Activated naive CD4-positive, alpha-beta T cell treated with anti-CD3 and anti-CD28 coated beads, Interleukin-2, amount 50 U/mL, for 24 hours (primary cell): ENCODE results near the gene DHRS12.

ENCODE experiments used
- H3K27ac Mint-ChIP-seq: one replicate; pipeline ENCODE4 v1.8.0; 2021; ENCODE audit warnings: mild to moderate bottlenecking, mixed read lengths
- H3K27me3 Mint-ChIP-seq: one replicate; pipeline ENCODE4 v1.8.0; 2021; ENCODE audit warnings: mixed read lengths
- H3K36me3 Mint-ChIP-seq: one replicate; pipeline ENCODE4 v1.8.0; 2021; ENCODE audit warnings: mixed read lengths
- H3K4me1 Mint-ChIP-seq: one replicate; pipeline ENCODE4 v1.8.0; 2021; ENCODE audit warnings: mixed read lengths
- H3K4me3 Mint-ChIP-seq: one replicate; pipeline ENCODE4 v1.8.0; 2021; ENCODE audit warnings: mild to moderate bottlenecking, mixed read lengths
- H3K9me3 Mint-ChIP-seq: one replicate; pipeline ENCODE4 v1.8.0; 2021; ENCODE audit warnings: mixed read lengths

DHRS12 gene

GRCh38 chr13:51804295-51805172, 571 bp upstream of the DHRS12 start:
- H3K4me1 Mint-ChIP-seq, result peaks cover 45% of the 10 kb centered on the region
- no peaks in the 10 kb centered on the region for H3K9me3 Mint-ChIP-seq
- H3K27ac Mint-ChIP-seq, result peak overlapping the region; percentile 98
- peaks cover 9% of the 10 kb centered on the region for H3K36me3 Mint-ChIP-seq
- H3K4me3 Mint-ChIP-seq, result peak overlapping the region; percentile 97
- no peaks in the 10 kb centered on the region for H3K27me3 Mint-ChIP-seq

DNA sequence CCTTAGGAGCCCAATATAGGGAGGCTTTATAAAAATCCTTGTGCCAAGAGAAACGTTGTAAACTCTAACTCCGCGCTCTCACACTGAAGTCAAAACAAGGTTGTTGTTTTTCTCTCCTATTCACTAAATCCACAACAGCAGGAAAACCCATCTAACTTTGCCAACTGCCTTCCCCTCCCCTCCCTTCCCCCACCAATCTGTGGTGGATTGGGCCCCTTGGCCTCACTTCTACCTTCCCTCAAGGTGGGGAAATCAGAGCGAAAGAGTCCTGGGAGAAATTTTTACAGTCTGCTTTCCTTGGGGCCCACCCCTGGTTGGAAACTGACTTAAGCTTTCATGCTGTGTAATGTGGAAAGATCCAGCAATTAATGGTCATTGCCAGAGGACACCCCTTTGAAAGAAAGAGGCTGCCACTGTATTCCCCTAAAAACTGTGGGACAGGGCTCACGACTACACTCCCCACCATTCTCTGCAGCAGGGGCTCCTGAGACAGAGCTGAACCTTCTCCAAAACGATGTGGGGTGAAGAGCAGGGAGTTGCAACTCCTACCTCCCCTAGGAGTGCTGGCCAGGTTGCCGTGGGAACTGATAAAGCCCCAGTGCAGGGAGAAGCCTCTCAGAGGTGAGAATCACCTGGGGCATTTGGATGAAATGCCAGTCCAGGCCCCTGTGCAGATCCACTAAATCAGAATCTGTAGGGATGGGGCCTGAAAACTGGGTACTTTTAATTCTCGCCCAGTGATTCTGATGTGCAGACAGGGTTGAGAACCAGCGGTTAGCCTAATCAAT, 1.1 kb downstream of the DHRS12 start:
- Mint-ChIP-seq H3K27me3 (no peaks in the 10 kb centered on the region), H3K36me3 (no peaks in the 10 kb centered on the region), H3K9me3 (no peaks in the 10 kb centered on the region), H3K4me1 (peaks cover 46% of the 10 kb centered on the region), H3K27ac (peak overlapping the region; percentile 98), H3K4me3 (peak overlapping the region; percentile 96)

DNA sequence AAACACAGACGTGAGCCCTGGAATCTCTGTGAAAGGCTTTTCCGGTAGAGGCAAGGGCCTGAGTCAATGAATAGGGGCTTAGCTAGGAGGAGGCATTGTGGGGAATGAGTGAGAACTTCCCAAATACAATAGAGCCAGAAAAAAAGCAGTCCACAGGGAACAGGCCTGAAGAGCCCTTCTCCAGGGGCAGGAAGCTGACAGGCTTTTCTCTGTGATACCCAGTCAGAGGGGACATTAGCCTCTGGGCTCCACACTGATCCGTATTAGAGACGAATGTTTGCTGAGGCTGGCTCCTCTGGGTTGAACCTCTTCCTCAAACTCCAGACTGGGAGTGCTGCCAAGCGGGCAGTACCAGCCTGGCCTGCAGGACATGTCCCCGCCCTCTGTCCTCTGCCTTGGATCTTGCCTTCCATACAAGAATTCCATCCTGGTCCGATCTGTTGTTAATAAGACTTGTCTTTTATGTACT, 2.3 kb downstream of the DHRS12 start:
- Mint-ChIP-seq H3K4me1 (peaks cover 49% of the 10 kb centered on the region), H3K9me3 (no peaks in the 10 kb centered on the region), H3K36me3 (no peaks in the 10 kb centered on the region), H3K27me3 (no peaks in the 10 kb centered on the region), H3K4me3 (peak overlapping the region; percentile 96), H3K27ac (peak overlapping the region; percentile 91)

DNA sequence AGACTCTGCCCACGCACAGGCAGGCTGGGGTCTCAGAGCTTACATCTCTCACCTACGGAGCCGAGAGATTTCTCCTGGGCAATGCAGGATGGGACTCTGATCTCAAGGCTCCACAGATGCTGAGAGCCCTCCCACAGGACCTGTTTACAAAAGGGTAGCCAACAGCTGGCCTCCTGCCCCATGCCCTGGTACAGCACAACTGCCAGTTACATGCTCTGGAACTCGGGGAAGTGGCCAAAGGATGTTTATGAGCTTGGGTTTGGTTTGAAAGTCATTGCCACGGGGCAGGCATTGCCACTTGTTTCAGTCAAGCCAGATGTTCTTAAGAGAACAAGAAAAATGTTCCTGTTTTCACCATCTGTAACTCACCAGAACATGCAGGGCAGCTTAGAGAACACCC, 3.5 kb downstream of the DHRS12 start:
- H3K27ac Mint-ChIP-seq, result peak overlapping the region; percentile 77
- H3K36me3 Mint-ChIP-seq, result no peaks in the 10 kb centered on the region
- no peak overlapping the region for H3K4me3 Mint-ChIP-seq
- H3K4me1 Mint-ChIP-seq, result peaks cover 38% of the 10 kb centered on the region
- no peaks in the 10 kb centered on the region for H3K27me3 Mint-ChIP-seq
- no peaks in the 10 kb centered on the region for H3K9me3 Mint-ChIP-seq

- H3K4me1 Mint-ChIP-seq, result peaks cover 29% of the 10 kb centered on the region
These were observed 4.7 kb downstream of the DHRS12 start for GRCh38 chr13:51799261-51799660.

GRCh38 chr13:51797664-51798488, 6.1 kb downstream of the DHRS12 start:
- no peak overlapping the region for H3K27ac Mint-ChIP-seq
- peaks cover 35% of the 10 kb centered on the region for H3K4me1 Mint-ChIP-seq
- no peak overlapping the region for H3K4me3 Mint-ChIP-seq
- peaks cover 4% of the 10 kb centered on the region for H3K36me3 Mint-ChIP-seq
- H3K27me3 Mint-ChIP-seq, result no peaks in the 10 kb centered on the region
- H3K9me3 Mint-ChIP-seq, result no peaks in the 10 kb centered on the region

More at GRCh38 chr13:51799261-51799660, 4.7 kb downstream of the DHRS12 start:
- no peaks in the 10 kb centered on the region for H3K36me3 Mint-ChIP-seq
- H3K4me3 Mint-ChIP-seq, result no peak overlapping the region
- H3K27me3 Mint-ChIP-seq, result no peaks in the 10 kb centered on the region
- H3K27ac Mint-ChIP-seq, result no peak overlapping the region
- H3K9me3 Mint-ChIP-seq, result no peaks in the 10 kb centered on the region

DNA sequence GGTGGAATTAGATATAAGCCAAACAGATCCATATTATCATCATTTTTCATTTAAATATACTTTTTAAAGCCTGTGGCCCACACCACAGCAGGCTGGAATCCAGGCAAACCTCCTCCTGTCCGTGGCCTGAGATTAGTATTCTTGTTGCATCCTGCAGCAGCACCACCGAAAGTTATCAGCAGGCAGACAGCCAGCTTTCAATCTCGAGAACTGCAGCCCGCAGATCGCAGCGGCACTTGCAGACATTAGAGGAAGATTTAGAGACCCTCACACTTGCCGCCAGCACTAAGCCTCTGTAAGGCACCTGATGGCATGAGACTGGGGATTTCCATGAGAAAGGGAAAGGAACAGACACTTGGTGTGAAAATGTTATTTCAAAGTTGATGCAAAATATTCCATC, 7.4 kb downstream of the DHRS12 start:
- no peak overlapping the region for H3K4me3 Mint-ChIP-seq
- peaks cover 26% of the 10 kb centered on the region for H3K4me1 Mint-ChIP-seq
- H3K27ac Mint-ChIP-seq, result no peak overlapping the region
- H3K27me3 Mint-ChIP-seq, result no peaks in the 10 kb centered on the region
- H3K36me3 Mint-ChIP-seq, result peaks cover 8% of the 10 kb centered on the region
- no peaks in the 10 kb centered on the region for H3K9me3 Mint-ChIP-seq

DNA sequence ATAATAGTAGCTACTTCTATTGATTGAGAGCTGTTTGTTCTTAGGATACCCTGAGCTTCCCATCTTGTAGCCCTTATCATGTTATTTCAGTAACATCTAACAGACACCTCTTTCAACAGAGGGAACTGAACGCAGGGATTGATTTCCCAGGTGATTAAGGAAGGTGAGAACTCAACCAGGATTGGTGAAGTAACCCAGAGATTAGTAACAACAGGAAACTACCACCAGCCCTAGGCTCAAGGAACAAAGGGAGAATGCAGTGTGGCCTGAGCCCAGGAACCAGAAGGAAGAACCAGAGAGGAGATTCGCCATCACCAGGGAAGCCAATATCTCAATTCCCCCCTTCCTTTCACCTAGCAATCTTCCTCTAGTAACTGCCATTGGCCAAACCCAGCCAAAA, 8.5 kb downstream of the DHRS12 start:
- Mint-ChIP-seq H3K27ac (peak overlapping the region; percentile 84), H3K27me3 (no peaks in the 10 kb centered on the region), H3K36me3 (peaks cover 12% of the 10 kb centered on the region), H3K4me3 (no peak overlapping the region), H3K9me3 (no peaks in the 10 kb centered on the region), H3K4me1 (peaks cover 23% of the 10 kb centered on the region)

DNA sequence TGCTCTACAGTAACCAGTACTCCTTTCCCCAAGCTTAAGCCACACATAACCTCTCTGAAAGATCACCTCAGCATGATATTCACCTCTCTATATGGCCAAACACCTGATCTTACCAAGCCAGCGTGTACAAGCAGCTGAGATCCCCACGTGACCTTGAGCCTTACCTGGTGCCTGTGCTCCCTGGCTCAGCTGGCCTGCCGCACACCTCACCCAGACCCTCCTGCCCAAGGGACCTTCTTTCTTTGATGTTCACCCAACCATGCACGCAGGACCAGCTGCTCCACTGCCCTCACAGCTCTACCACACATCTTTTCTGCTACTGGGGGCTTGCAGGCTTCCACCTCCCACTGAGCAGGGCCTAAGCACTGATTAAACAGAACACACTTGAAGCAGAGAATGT, 9.0 kb downstream of the DHRS12 start:
- Mint-ChIP-seq H3K27ac (peak overlapping the region; percentile 31), H3K27me3 (no peaks in the 10 kb centered on the region), H3K9me3 (no peaks in the 10 kb centered on the region), H3K4me1 (peaks cover 23% of the 10 kb centered on the region), H3K36me3 (peaks cover 14% of the 10 kb centered on the region), H3K4me3 (no peak overlapping the region)

DNA sequence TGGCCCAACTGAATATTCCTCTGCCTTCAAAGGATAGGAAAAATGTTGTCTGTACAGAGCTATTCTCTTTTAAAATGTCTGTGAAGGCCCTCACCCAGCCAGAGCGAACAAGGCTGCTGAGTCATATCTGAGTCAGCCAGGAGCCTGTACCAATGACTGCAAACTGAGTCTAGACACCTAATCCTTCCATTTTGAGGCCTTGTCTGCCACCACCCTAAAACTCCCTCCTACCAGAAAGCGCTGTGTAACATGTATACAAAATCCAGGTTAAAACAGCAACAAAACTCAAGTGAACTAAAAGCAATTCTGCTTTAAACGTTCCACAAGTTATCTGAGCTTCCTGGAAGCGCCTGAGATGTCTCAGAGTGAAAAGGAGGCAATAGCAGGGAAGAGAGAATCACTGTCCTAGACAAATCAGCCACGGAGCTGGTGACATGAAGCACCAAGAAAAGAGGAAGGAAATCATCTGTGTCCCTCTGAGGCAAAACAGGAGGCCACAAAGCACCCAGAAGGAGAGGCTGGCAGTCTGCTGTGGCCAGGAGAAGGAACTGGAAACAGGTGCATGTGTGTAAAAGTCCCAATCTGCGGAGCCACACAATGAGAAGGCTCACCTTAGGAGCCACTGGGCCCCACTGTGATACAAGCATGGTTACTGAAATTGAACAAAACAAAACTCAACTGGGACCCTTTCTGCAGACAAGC, 10.2 kb downstream of the DHRS12 start:
- H3K4me1 Mint-ChIP-seq, result peaks cover 23% of the 10 kb centered on the region
- no peaks in the 10 kb centered on the region for H3K9me3 Mint-ChIP-seq
- H3K36me3 Mint-ChIP-seq, result peaks cover 21% of the 10 kb centered on the region
- H3K27ac Mint-ChIP-seq, result peak overlapping the region; percentile 97
- no peaks in the 10 kb centered on the region for H3K27me3 Mint-ChIP-seq
- peak overlapping the region; percentile 71 for H3K4me3 Mint-ChIP-seq

DNA sequence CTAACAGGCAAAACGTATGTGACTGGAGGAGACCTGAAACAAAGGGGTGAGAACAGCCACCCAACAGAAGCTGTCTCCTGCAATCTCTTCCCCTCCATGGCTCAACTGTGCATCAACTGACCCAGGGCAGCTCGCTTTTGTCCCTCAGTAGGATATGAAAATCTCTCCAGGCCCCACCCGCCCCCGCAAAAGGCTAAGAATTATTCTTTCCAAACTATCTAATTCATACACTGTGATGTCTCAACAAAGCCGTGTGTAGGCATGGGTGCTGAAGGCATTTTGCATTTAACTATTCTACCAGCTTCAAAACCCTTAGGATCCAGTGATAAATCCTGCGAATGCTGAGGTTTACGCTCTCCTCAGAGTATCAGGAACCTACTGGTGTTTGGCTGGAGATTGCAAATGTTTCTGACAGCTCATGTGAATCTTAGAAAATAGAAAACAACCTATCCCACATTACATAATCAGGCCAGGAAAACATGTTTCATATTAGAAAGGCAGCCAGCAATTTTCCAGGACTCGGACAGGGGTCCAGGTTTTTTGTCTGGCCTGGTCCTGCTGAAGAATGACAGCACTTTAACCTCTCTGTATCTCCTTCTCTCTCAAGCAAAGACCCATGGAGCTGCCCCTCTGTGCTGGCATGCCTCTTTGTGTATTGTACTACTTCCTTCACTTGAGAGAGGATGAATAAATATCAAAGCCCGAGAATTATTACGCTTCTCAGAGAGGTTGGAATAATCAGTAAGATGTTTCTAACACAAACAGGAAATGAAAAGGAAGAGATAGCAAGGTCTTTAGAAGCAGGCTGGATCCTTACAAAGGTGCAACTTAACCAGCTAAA, 17.3 kb downstream of the DHRS12 start:
- H3K27me3 Mint-ChIP-seq, result no peaks in the 10 kb centered on the region
- H3K27ac Mint-ChIP-seq, result no peak overlapping the region
- H3K4me1 Mint-ChIP-seq, result peaks cover 10% of the 10 kb centered on the region
- peaks cover 19% of the 10 kb centered on the region for H3K36me3 Mint-ChIP-seq
- H3K9me3 Mint-ChIP-seq, result no peaks in the 10 kb centered on the region
- no peak overlapping the region for H3K4me3 Mint-ChIP-seq

- Mint-ChIP-seq H3K27ac (no peak overlapping the region), H3K4me1 (peaks cover 10% of the 10 kb centered on the region), H3K27me3 (no peaks in the 10 kb centered on the region), H3K36me3 (peaks cover 15% of the 10 kb centered on the region), H3K4me3 (no peak overlapping the region), H3K9me3 (no peaks in the 10 kb centered on the region)
These were observed 18.1 kb downstream of the DHRS12 start for GRCh38 chr13:51785712-51786424.

- peaks cover 10% of the 10 kb centered on the region for H3K4me1 Mint-ChIP-seq
- H3K27ac Mint-ChIP-seq, result no peak overlapping the region
These were observed 19.9 kb downstream of the DHRS12 start for GRCh38 chr13:51784097-51784496.

More at GRCh38 chr13:51784097-51784496, 19.9 kb downstream of the DHRS12 start:
- H3K9me3 Mint-ChIP-seq, result no peaks in the 10 kb centered on the region
- peaks cover 8% of the 10 kb centered on the region for H3K36me3 Mint-ChIP-seq
- no peak overlapping the region for H3K4me3 Mint-ChIP-seq
- no peaks in the 10 kb centered on the region for H3K27me3 Mint-ChIP-seq
